GM21786 (cell line): Measurements from ENCODE around the gene CLASRP.
A peak's percentile ranks its signal among the peaks of the same experiment; 100 is the strongest.

Experiments used
- ATAC-seq: cut with Tn5 transposase; IDR thresholded peaks from one replicate; pipeline ENCODE4 v1.9.1; 2021; ENCODE audit not compliant: unreplicated experiment

CLASRP gene

GRCh38 chr19:45079063-45079910 is 40.4 kb downstream of the CLASRP start, which contains the start of gene GEMIN7:
Gene GEMIN7 (plus strand): TSS chr19:45079260. CDS start chr19:45090115, 10,855 bp downstream.
- ATAC-seq = no peak

GRCh38 chr19:45079911-45080370 is 41.1 kb downstream of the CLASRP start:
- ATAC-seq = no peak

- no peak for ATAC-seq
These were observed 43.3 kb downstream of the CLASRP start for GRCh38 chr19:45082170-45082569.

- ATAC-seq = no peak
These were observed 47.6 kb downstream of the CLASRP start for GRCh38 chr19:45086480-45086879.

GRCh38 chr19:45087531-45087930 is 48.7 kb downstream of the CLASRP start:
- ATAC-seq = no peak

GRCh38 chr19:45090034-45090433 is 51.2 kb downstream of the CLASRP start:
- no peak for ATAC-seq

- no peak for ATAC-seq
These were observed 51.8 kb downstream of the CLASRP start for GRCh38 chr19:45090606-45091005.

GRCh38 chr19:45091031-45091923 is 52.4 kb downstream of the CLASRP start:
- ATAC-seq = peak; percentile 78

GRCh38 chr19:45092747-45093678 is 54.2 kb downstream of the CLASRP start, which contains the start of gene PPP1R37:
Gene PPP1R37 (plus strand): TSS chr19:45093179. CDS start chr19:45093326, 147 bp downstream.
- ATAC-seq = peak; percentile 49

- no peak for ATAC-seq
These were observed 55.3 kb downstream of the CLASRP start for GRCh38 chr19:45094137-45094536.

GRCh38 chr19:45094707-45095106 is 55.9 kb downstream of the CLASRP start:
- no peak for ATAC-seq

GRCh38 chr19:45095496-45096413 is 56.9 kb downstream of the CLASRP start:
- ATAC-seq = no peak

- no peak for ATAC-seq
These were observed 57.9 kb downstream of the CLASRP start for GRCh38 chr19:45096700-45097099.

GRCh38 chr19:45097450-45097775 is 58.6 kb downstream of the CLASRP start:
- no peak for ATAC-seq

GRCh38 chr19:45097776-45098520 is 59.1 kb downstream of the CLASRP start:
- ATAC-seq = no peak

GRCh38 chr19:45098521-45099466 is 59.9 kb downstream of the CLASRP start:
- ATAC-seq = no peak

GRCh38 chr19:45099467-45100191 is 60.8 kb downstream of the CLASRP start:
- ATAC-seq = no peak
